DND-41 (cell line): ENCODE data around the gene FBLN7.
"Not testable (repeated sequence)": the region's sequence is repeated elsewhere in the genome, so short reads cannot be mapped to it uniquely, and the experiment has no call there.

Experiments used
- EZH2 ChIP-seq: IDR thresholded peaks from 3 replicates; pipeline ENCODE4 v1.6.1; 2012; ENCODE audit warnings: borderline replicate concordance, low read depth, mild to moderate bottlenecking, moderate library complexity, low read length, inconsistent platforms; ENCODE audit not compliant: severe bottlenecking
- TF ChIP-seq, protein P1 (sequence below): IDR thresholded peaks from 2 replicates; pipeline ENCODE4 v1.5.1; 2012; ENCODE audit warnings: borderline replicate concordance, low read length, moderate library complexity, mild to moderate bottlenecking; ENCODE audit not compliant: poor library complexity, severe bottlenecking; ENCODE audit errors: extremely low read depth

DNA sequence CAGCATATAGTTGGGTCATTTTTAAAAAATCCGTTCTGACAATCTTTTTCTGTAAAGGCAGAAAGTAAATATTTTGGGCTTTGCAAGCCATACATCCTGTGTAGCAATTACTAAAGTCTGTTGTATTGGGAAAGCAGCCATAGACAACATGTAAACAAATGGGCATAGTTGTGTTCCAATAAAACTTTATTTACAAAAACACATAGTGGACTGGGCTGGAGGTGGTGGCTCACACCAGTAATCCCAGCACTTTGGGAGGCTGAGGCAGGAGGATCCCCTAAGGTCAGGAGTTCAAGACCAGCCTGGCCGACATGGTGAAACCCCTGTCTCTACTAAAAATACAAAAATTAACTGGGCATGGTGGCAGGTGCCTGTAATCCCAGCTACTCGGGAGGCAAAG lies 69.7 kb downstream of the FBLN7 start:
- TF ChIP-seq, protein P1, sequence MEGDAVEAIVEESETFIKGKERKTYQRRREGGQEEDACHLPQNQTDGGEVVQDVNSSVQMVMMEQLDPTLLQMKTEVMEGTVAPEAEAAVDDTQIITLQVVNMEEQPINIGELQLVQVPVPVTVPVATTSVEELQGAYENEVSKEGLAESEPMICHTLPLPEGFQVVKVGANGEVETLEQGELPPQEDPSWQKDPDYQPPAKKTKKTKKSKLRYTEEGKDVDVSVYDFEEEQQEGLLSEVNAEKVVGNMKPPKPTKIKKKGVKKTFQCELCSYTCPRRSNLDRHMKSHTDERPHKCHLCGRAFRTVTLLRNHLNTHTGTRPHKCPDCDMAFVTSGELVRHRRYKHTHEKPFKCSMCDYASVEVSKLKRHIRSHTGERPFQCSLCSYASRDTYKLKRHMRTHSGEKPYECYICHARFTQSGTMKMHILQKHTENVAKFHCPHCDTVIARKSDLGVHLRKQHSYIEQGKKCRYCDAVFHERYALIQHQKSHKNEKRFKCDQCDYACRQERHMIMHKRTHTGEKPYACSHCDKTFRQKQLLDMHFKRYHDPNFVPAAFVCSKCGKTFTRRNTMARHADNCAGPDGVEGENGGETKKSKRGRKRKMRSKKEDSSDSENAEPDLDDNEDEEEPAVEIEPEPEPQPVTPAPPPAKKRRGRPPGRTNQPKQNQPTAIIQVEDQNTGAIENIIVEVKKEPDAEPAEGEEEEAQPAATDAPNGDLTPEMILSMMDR, result not testable (repeated sequence)
- TF ChIP-seq EZH2, result not testable (repeated sequence)
